Measurements from ENCODE around the gene RNF207.

RNF207 gene

GRCh38 chr1:6251681-6252373, 45.9 kb downstream of the RNF207 start:
- DNase-seq: no peak

- DNase-seq: no peak
Measured at GRCh38 chr1:6252374-6252710, 46.4 kb downstream of the RNF207 start.

- no peak for DNase-seq
Measured at GRCh38 chr1:6253380-6253779, 47.5 kb downstream of the RNF207 start.

- no peak for DNase-seq
Measured at GRCh38 chr1:6254691-6255090, 48.8 kb downstream of the RNF207 start.

GRCh38 chr1:6256645-6257044, 50.7 kb downstream of the RNF207 start:
- DNase-seq: no peak

GRCh38 chr1:6257541-6258069, 51.7 kb downstream of the RNF207 start:
- DNase-seq: no peak

- DNase-seq: no peak
Measured at GRCh38 chr1:6258675-6259074, 52.8 kb downstream of the RNF207 start.

GRCh38 chr1:6259491-6260362, 53.8 kb downstream of the RNF207 start:
- peak; percentile 65 to 71 for DNase-seq

- no peak for DNase-seq
Measured at GRCh38 chr1:6260433-6260934, 54.6 kb downstream of the RNF207 start.

- peak; percentile 39 to 53 for DNase-seq
Measured at GRCh38 chr1:6260961-6261614, 55.2 kb downstream of the RNF207 start, which contains the start of gene GPR153. Gene GPR153 (minus strand): TSS chr1:6261098. CDS start chr1:6254905, 6,193 bp downstream.

- DNase-seq: no peak
Measured at GRCh38 chr1:6261615-6261995, 55.7 kb downstream of the RNF207 start.

- no peak for DNase-seq
Measured at GRCh38 chr1:6262555-6263420, 56.9 kb downstream of the RNF207 start.

GRCh38 chr1:6263716-6264115, 57.8 kb downstream of the RNF207 start:
- no peak for DNase-seq

- no peak for DNase-seq
Measured at GRCh38 chr1:6265151-6265550, 59.2 kb downstream of the RNF207 start.

GRCh38 chr1:6266641-6267040, 60.7 kb downstream of the RNF207 start:
- no peak for DNase-seq

GRCh38 chr1:6267686-6268322, 61.9 kb downstream of the RNF207 start:
- DNase-seq: no peak

GRCh38 chr1:6268415-6268814, 62.5 kb downstream of the RNF207 start:
- no peak for DNase-seq

- DNase-seq: no peak
Measured at GRCh38 chr1:6269296-6269695, 63.4 kb downstream of the RNF207 start.

GRCh38 chr1:6269720-6270400, 63.9 kb downstream of the RNF207 start:
- no peak for DNase-seq

- DNase-seq: no peak
Measured at GRCh38 chr1:6270401-6270800, 64.5 kb downstream of the RNF207 start.

All from activated CD4-positive, alpha-beta T cell treated with anti-CD3 and anti-CD28 coated beads, Interleukin-2, amount 50 U/mL, for 4 hours (primary cell).